Measurements from ENCODE around the gene CBARP. TPM values are rescaled to one million over a fixed set of nuclear protein-coding genes. Genes with fewer than 3 reads are reported as not detected.

The CBARP gene
- total and polyA plus RNA-seq, 9 of the 15 experiments (the other 6 are each of a cell fraction or from before 2014, with no cell fraction given), result 0.03 to 8.9 (median 1.2) TPM; not detected in 1

- TF ChIP-seq FOXJ3 (CRISPR knock-in tag; IDR thresholded peaks at IDR 0.05) (no peak), HNRNPUL1 (IDR thresholded peaks at IDR 0.05; ENCODE audit: low read length) (no peak), CC2D1A (IDR thresholded peaks at IDR 0.05) (no peak), E2F1 (CRISPR knock-in tag; IDR thresholded peaks at IDR 0.05) (peak; percentile 22; the same call in 1 of the 2 replicates), GABPB2 (CRISPR knock-in tag; conservative IDR thresholded peaks at IDR 0.05) (no peak), ZNF124 (CRISPR knock-in tag; IDR thresholded peaks at IDR 0.05) (no peak), FOXP4 (CRISPR knock-in tag; IDR thresholded peaks at IDR 0.05; ENCODE audit: borderline replicate concordance) (no peak), HDAC2 (IDR thresholded peaks at IDR 0.05) (no peak), DPF2 (IDR thresholded peaks at IDR 0.05) (peak; percentile 19; the same call in 1 of the 2 replicates), TAF7 (tag; IDR thresholded peaks at IDR 0.05) (no peak), HNRNPL (IDR thresholded peaks at IDR 0.05; ENCODE audit: low read depth, low read length) (no peak), RBBP5 (IDR thresholded peaks at IDR 0.05; ENCODE audit: borderline replicate concordance, insufficient read depth, low read length, poor library complexity, severe bottlenecking) (peak; percentile 84), ZBTB26 (CRISPR knock-in tag; IDR thresholded peaks at IDR 0.05) (no peak), ZNF263 (CRISPR knock-in tag; IDR thresholded peaks at IDR 0.05; ENCODE audit: borderline replicate concordance) (no peak), PBX2 (CRISPR knock-in tag; IDR thresholded peaks at IDR 0.05; ENCODE audit: low read depth) (no peak), PBX2 (tag; conservative IDR thresholded peaks at IDR 0.05; ENCODE audit: low read depth) (no peak), ZBTB17 (CRISPR knock-in tag; IDR thresholded peaks at IDR 0.05) (0 out of 2 replicates have a peak, but pooled peaks have one; percentile 7), POLR2A (conservative IDR thresholded peaks at IDR 0.05) (peak; percentile 23; the same call in 1 of the 2 replicates), PREB (CRISPR knock-in tag; IDR thresholded peaks at IDR 0.05) (no peak)
Measured at GRCh38 chr19:1271528-1272422, 34.0 kb upstream of the CBARP start (continued).

All from K562 (cell line).